K562 (cell line): ENCODE measurements around the gene ZNF672. TPM values are rescaled to one million over a fixed set of nuclear protein-coding genes. Genes with fewer than 3 reads are reported as not detected.

Experiments
- CTBP1 ChIP-seq: fragments of 450-650 bp; IDR thresholded peaks from 2 replicates; pipeline ENCODE4 v1.6.1; 2016; ENCODE audit warnings: borderline replicate concordance
- KHSRP ChIP-seq: fragments of 450-650 bp; IDR thresholded peaks from 2 replicates; pipeline ENCODE4 v1.6.1; 2017
- NCOR1 ChIP-seq: fragments of 450-650 bp; IDR thresholded peaks from 2 replicates; pipeline ENCODE4 v1.6.1; 2016; ENCODE audit warnings: mild to moderate bottlenecking, moderate library complexity
- NEUROD1 ChIP-seq: fragments of 150-350 bp; IDR thresholded peaks from 2 replicates; pipeline ENCODE4 v1.6.1; 2014; ENCODE audit warnings: borderline replicate concordance, low read length, low read depth; ENCODE audit not compliant: partially characterized antibody
- NFE2 ChIP-seq: IDR thresholded peaks from 2 replicates; pipeline ENCODE4 v1.6.1; 2014; ENCODE audit warnings: antibody characterized with exemption, low read depth
- NFRKB ChIP-seq: fragments of 450-650 bp; IDR thresholded peaks from 2 replicates; pipeline ENCODE4 v1.6.1; 2016; ENCODE audit warnings: low read depth
- PHF20 ChIP-seq: fragments of 450-650 bp; IDR thresholded peaks from 2 replicates; pipeline ENCODE4 v1.6.1; 2018; ENCODE audit not compliant: partially characterized antibody
- RFX5 ChIP-seq: IDR thresholded peaks from 2 replicates; pipeline ENCODE4 v1.6.1; 2011; ENCODE audit warnings: low read depth, mild to moderate bottlenecking, improper control_type of control experiment, low read length
- SIN3A ChIP-seq, 2 experiments: fragments of 150-350 bp in 1 of 2; IDR thresholded peaks; 2 replicates each; pipeline ENCODE4 v1.6.1; 2011 to 2016; ENCODE audit warnings: borderline replicate concordance in 2 of 2, low read depth in 2 of 2, low read length in 2 of 2, mild to moderate bottlenecking in 2 of 2, moderate library complexity in 2 of 2; ENCODE audit not compliant: control insufficient read depth in 1 of 2
- SMARCE1 ChIP-seq: fragments of 450-650 bp; IDR thresholded peaks from 2 replicates; pipeline ENCODE4 v1.7.1; 2016; ENCODE audit warnings: mild to moderate bottlenecking
- SUPT5H ChIP-seq: fragments of 450-650 bp; IDR thresholded peaks from 2 replicates; pipeline ENCODE4 v1.6.1; 2016
- TAF9B ChIP-seq: fragments of 450-650 bp; IDR thresholded peaks from 2 replicates; pipeline ENCODE4 v1.6.1; 2018; ENCODE audit warnings: mild to moderate bottlenecking; ENCODE audit not compliant: partially characterized antibody
- THRAP3 ChIP-seq: fragments of 450-650 bp; IDR thresholded peaks from 2 replicates; pipeline ENCODE4 v1.6.1; 2016; ENCODE audit warnings: mild to moderate bottlenecking, inconsistent platforms, borderline replicate concordance
- ZNF224 ChIP-seq: sonication (generic); formaldehyde crosslinking; IDR thresholded peaks from 2 replicates; pipeline ENCODE4 v1.8.0; 2022; ENCODE audit warnings: mild to moderate bottlenecking, missing genetic modification reagents
- ZNF57 ChIP-seq: fragments of 450-650 bp; formaldehyde crosslinking; IDR thresholded peaks from 2 replicates; pipeline ENCODE4 v1.4.0; 2020; ENCODE audit warnings: mild to moderate bottlenecking, moderate library complexity
- polyA plus RNA-seq, 8 experiments: library from polyadenylated mRNA; depleted of rRNA in 4 of 8; stranded (reverse) in 5 of 8; unstranded in 3 of 8; fragments of >200 nt; fragmentation: Nextera tagmentation in 2 of 8; fragmentation: Illumina TruSeq in 1 of 8; extraction: Ambion mirVana in 2 of 8; extraction: Trizol in 1 of 8; gene quantifications; 2 replicates each; pipeline versions ENCODE4 v1.2.1 to v1.2.3, GENCODE V29; 2011 to 2014; ENCODE audit warnings: inconsistent platforms in 1 of 8, missing spikeins in 1 of 8
- total RNA-seq, 7 experiments: library from RNA; depleted of rRNA in 6 of 7; stranded (reverse); fragments of >200 nt in 6 of 7; fragmentation: Illumina TruSeq in 2 of 7; extraction: Trizol in 2 of 7; gene quantifications; 2 replicates each; pipeline versions ENCODE4 v1.2.1 to v1.2.3, GENCODE V29; 2011 to 2021; ENCODE audit warnings: low replicate concordance in 1 of 7
- TF ChIP-seq, protein P1 (sequence below): sonication (generic); formaldehyde crosslinking; IDR thresholded peaks from 2 replicates; pipeline ENCODE4 v1.8.0; 2022; ENCODE audit warnings: mild to moderate bottlenecking, low read depth, missing genetic modification reagents
- TF ChIP-seq, protein P2 (sequence below), 2 experiments: fragments of 450-650 bp in 1 of 2; sonication (generic) in 1 of 2; formaldehyde crosslinking in 1 of 2; IDR thresholded peaks in 1 of 2; conservative IDR thresholded peaks in 1 of 2; 2 replicates each; pipeline versions ENCODE4 v1.6.1 to v1.8.1; 2016 to 2023; ENCODE audit warnings: mild to moderate bottlenecking in 2 of 2, moderate library complexity in 2 of 2, inconsistent platforms in 1 of 2, missing genetic modification reagents in 1 of 2
- TF ChIP-seq, protein P3 (sequence below): sonication (generic); formaldehyde crosslinking; IDR thresholded peaks from 2 replicates; pipeline ENCODE4 v1.8.0; 2023; ENCODE audit warnings: mild to moderate bottlenecking, missing genetic modification reagents
- TF ChIP-seq, protein P4 (sequence below): sonication (generic); formaldehyde crosslinking; IDR thresholded peaks from 2 replicates; pipeline ENCODE4 v1.8.1; 2023; ENCODE audit warnings: mild to moderate bottlenecking, missing genetic modification reagents
- TF ChIP-seq, protein P5 (sequence below), 3 experiments: fragments of 200-800 bp in 1 of 3; sonication (Bioruptor generic) in 1 of 3; sonication (generic) in 1 of 3; formaldehyde crosslinking in 1 of 3; IDR thresholded peaks; 2 replicates each; pipeline versions ENCODE4 v1.6.1 to v1.8.0; 2016 to 2022; ENCODE audit warnings: mild to moderate bottlenecking in 2 of 3, missing compliant biosample characterization in 2 of 3, missing genetic modification characterization in 2 of 3, missing genetic modification reagents in 1 of 3

The ZNF672 gene
- total and polyA plus RNA-seq, 9 of the 15 experiments (the other 6 are each of a cell fraction or from before 2014, with no cell fraction given), result 1.9 to 57.9 (median 24.1) TPM

DNA sequence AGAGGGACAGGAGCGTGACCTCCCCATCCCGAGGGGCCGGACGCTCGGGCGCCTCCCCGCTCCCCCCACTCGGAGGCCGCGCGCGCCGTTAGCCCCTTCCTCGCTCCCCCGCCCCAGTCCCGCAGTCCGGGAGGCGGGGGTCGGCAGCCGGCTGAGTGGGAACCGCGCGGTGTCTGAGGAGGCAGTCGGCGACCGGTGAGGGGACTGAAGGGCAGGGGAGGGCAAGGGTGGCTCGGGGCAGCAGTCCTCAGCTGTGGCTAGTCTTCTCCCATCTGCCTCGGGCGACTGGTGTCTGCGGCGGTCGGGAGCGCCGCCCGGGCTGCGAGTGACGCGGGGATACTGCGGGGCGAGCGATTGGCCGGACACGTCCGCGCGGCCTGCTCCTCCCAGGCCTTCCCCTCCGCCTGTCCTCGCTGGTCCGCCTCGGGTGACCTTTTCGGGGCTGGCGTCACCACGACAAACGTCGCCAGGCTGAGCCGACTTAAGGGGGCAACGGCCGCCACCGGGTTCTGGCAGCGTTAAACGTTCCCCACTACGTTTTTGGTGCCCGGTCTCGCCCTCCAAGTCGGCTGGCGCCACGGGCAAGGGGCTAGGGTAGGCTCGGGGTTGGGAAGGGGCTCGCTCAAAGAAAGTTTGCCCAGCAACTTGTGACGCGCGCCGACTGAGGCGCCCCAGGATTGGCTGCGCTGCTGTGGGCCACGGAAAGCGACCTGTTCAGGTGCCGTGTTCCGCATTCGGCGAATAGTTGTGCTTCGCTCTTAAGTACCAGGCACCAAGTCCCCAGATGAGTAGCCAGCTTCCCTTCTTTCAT is 538 bp downstream of the ZNF672 start (continued):
- TF ChIP-seq ZNF224 (CRISPR knock-in tag) (0 out of 2 replicates have a peak, but pooled peaks have one; percentile 47), SUPT5H (peak; percentile 94), ZNF57 (CRISPR knock-in tag) (no peak), SMARCE1 (peak; percentile 21; the same call in 1 of the 2 replicates), CTBP1 (peak; percentile 72), PHF20 (peak; percentile 65), NCOR1 (no peak), KHSRP (peak; percentile 78), NFE2 (peak; percentile 0; the same call in 1 of the 2 replicates), SIN3A (IDR thresholded peaks at IDR 0.05; ENCODE audit: borderline replicate concordance in 2 of 2, control insufficient read depth in 1 of 2, low read depth in 2 of 2, low read length in 2 of 2) (0 out of 4 replicates have a peak, but pooled peaks of 1 of the 2 experiments have one; percentile 61), THRAP3 (no peak), NFRKB (peak; percentile 68), TAF9B (peak; percentile 86), NEUROD1 (peak; percentile 69), RFX5 (peak; percentile 98)
- TF ChIP-seq, protein P1, sequence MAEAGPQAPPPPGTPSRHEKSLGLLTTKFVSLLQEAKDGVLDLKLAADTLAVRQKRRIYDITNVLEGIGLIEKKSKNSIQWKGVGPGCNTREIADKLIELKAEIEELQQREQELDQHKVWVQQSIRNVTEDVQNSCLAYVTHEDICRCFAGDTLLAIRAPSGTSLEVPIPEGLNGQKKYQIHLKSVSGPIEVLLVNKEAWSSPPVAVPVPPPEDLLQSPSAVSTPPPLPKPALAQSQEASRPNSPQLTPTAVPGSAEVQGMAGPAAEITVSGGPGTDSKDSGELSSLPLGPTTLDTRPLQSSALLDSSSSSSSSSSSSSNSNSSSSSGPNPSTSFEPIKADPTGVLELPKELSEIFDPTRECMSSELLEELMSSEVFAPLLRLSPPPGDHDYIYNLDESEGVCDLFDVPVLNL (CRISPR knock-in tag), result peak; percentile 55; the same call in 1 of the 2 replicates
- TF ChIP-seq, protein P2, sequence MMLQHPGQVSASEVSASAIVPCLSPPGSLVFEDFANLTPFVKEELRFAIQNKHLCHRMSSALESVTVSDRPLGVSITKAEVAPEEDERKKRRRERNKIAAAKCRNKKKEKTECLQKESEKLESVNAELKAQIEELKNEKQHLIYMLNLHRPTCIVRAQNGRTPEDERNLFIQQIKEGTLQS (IDR thresholded peaks at IDR 0.05), result peak; percentile 77
- TF ChIP-seq, protein P2 (CRISPR knock-in tag; conservative IDR thresholded peaks at IDR 0.05), result 0 out of 2 replicates have a peak, but pooled peaks have one; percentile 18
- TF ChIP-seq, protein P3, sequence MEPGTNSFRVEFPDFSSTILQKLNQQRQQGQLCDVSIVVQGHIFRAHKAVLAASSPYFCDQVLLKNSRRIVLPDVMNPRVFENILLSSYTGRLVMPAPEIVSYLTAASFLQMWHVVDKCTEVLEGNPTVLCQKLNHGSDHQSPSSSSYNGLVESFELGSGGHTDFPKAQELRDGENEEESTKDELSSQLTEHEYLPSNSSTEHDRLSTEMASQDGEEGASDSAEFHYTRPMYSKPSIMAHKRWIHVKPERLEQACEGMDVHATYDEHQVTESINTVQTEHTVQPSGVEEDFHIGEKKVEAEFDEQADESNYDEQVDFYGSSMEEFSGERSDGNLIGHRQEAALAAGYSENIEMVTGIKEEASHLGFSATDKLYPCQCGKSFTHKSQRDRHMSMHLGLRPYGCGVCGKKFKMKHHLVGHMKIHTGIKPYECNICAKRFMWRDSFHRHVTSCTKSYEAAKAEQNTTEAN, result 0 out of 2 replicates have a peak, but pooled peaks have one; percentile 19
- TF ChIP-seq, protein P4, sequence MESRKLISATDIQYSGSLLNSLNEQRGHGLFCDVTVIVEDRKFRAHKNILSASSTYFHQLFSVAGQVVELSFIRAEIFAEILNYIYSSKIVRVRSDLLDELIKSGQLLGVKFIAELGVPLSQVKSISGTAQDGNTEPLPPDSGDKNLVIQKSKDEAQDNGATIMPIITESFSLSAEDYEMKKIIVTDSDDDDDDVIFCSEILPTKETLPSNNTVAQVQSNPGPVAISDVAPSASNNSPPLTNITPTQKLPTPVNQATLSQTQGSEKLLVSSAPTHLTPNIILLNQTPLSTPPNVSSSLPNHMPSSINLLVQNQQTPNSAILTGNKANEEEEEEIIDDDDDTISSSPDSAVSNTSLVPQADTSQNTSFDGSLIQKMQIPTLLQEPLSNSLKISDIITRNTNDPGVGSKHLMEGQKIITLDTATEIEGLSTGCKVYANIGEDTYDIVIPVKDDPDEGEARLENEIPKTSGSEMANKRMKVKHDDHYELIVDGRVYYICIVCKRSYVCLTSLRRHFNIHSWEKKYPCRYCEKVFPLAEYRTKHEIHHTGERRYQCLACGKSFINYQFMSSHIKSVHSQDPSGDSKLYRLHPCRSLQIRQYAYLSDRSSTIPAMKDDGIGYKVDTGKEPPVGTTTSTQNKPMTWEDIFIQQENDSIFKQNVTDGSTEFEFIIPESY (CRISPR knock-in tag), result peak; percentile 73
- TF ChIP-seq, protein P5, sequence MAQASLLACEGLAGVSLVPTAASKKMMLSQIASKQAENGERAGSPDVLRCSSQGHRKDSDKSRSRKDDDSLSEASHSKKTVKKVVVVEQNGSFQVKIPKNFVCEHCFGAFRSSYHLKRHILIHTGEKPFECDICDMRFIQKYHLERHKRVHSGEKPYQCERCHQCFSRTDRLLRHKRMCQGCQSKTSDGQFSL (CRISPR knock-in tag; IDR thresholded peaks at IDR 0.05), result peak; percentile 94
- TF ChIP-seq, protein P5 (tag; IDR thresholded peaks at IDR 0.05), result peak in 1 of 2 experiments; percentile 87; a peak in 2 of 4 replicates
